Caco-2 (cell line): Measurements from ENCODE around the gene DGKB. TPM values are rescaled to one million over a fixed set of nuclear protein-coding genes. Genes with fewer than 3 reads are reported as not detected.

ENCODE experiments used
- BruUV-seq: library from RNA; stranded (reverse); fragments of 400-500 nt; replicated peaks from 2 replicates; lab custom pipeline; 2021; lab: Mats Ljungman, UMichigan
- CTCF ChIA-PET: fragments of 300-600 bp; sonication (Branson Sonifier 250); formaldehyde crosslinking; loops from one replicate; lab custom pipeline; 2022; ENCODE audit warnings: antibody characterized with exemption; lab: Charles Lee
- POLR2A ChIA-PET: fragments of 300-600 bp; sonication (Branson Sonifier 250); formaldehyde crosslinking; loops from one replicate; lab custom pipeline; 2022; ENCODE audit warnings: antibody characterized with exemption; lab: Charles Lee
- DNase-seq, 2 experiments: peaks; one replicate each; pipeline versions ENCODE4 v3.0.0 to v3.0.0-alpha.2; 2020 to 2022
- H3K27me3 ChIP-seq: replicated peaks from 2 replicates; pipeline ENCODE4 v1.6.0; 2011; ENCODE audit warnings: low read length; ENCODE audit not compliant: control insufficient read depth, insufficient read depth
- H3K36me3 ChIP-seq: 2 replicates; pipeline ENCODE4 v1.5.1; 2011; ENCODE audit warnings: low read length; ENCODE audit not compliant: control insufficient read depth, insufficient read depth
- H3K4me1 ChIP-seq: fragments of 250-450 bp; sonication (Bioruptor Pico); 2 replicates; pipeline ENCODE4 v1.5.1; 2020; ENCODE audit warnings: mild to moderate bottlenecking
- H3K4me3 ChIP-seq: 2 replicates; pipeline ENCODE4 v1.5.1; 2011; ENCODE audit warnings: low read depth, mild to moderate bottlenecking, control low read depth, low read length
- H3K9me3 ChIP-seq: fragments of 250-450 bp; sonication (Bioruptor Pico); 2 replicates; pipeline ENCODE4 v1.5.1; 2020; ENCODE audit warnings: mild to moderate bottlenecking, moderate library complexity
- H3K27ac Mint-ChIP-seq: one replicate; pipeline ENCODE4 v1.8.0; 2022; ENCODE audit warnings: mixed read lengths; ENCODE audit not compliant: unreplicated experiment
- H3K27me3 Mint-ChIP-seq: one replicate; pipeline ENCODE4 v1.8.0; 2022; ENCODE audit warnings: mixed read lengths; ENCODE audit not compliant: insufficient read depth, unreplicated experiment
- H3K36me3 Mint-ChIP-seq: one replicate; pipeline ENCODE4 v1.8.0; 2022; ENCODE audit warnings: mild to moderate bottlenecking, mixed read lengths; ENCODE audit not compliant: insufficient read depth, unreplicated experiment
- H3K4me1 Mint-ChIP-seq: one replicate; pipeline ENCODE4 v1.8.0; 2022; ENCODE audit warnings: low read depth, mixed read lengths; ENCODE audit not compliant: unreplicated experiment
- H3K4me3 Mint-ChIP-seq: one replicate; pipeline ENCODE4 v1.8.0; 2022; ENCODE audit warnings: mild to moderate bottlenecking, moderate library complexity, mixed read lengths; ENCODE audit not compliant: unreplicated experiment
- H3K9me3 Mint-ChIP-seq: one replicate; pipeline ENCODE4 v1.8.0; 2022; ENCODE audit warnings: mixed read lengths; ENCODE audit not compliant: unreplicated experiment
- CTCF ChIP-seq, 2 experiments: fragments of 200-600 bp in 1 of 2; IDR thresholded peaks; 1 replicate in 1 of 2; 2 replicates in 1 of 2; pipeline versions ENCODE4 v1.5.1 to v1.8.0; 2011 to 2022; ENCODE audit warnings: antibody characterized with exemption in 1 of 2, control low read depth in 1 of 2, inconsistent platforms in 1 of 2, low read depth in 1 of 2, low read length in 1 of 2, mild to moderate bottlenecking in 1 of 2, moderate library complexity in 1 of 2; ENCODE audit not compliant: insufficient read depth in 1 of 2, severe bottlenecking in 1 of 2, unreplicated experiment in 1 of 2
- intact Hi-C: fragments of 100-400 bp; cut with micrococcal nuclease; formaldehyde crosslinking; loops from one replicate; pipeline ENCODE4 v1.10.0; 2022; ENCODE audit not compliant: unreplicated experiment
- total RNA-seq: library from RNA; stranded (reverse); gene quantifications from 2 replicates; pipeline ENCODE4 v1.2.3, GENCODE V29; 2022

DGKB gene
- total RNA-seq, 1 experiment from 2014 or later = 0.39 TPM

GRCh38 chr7:14637968-14638367 lies 264.6 kb downstream of the DGKB start:
- ChIA-PET POLR2A (no interaction called here), CTCF (no interaction called here)
- Histone ChIP-seq H3K9me3 (no peaks in the 10 kb centered on the region), H3K4me3 (no peak overlapping the region), H3K36me3 (no peaks in the 10 kb centered on the region), H3K4me1 (no peaks in the 10 kb centered on the region; the same call in 1 of the 2 replicates), H3K27me3 (no peaks in the 10 kb centered on the region)
- no peaks in the 10 kb centered on the region for H3K27me3 Mint-ChIP-seq
- no peak overlapping the region for H3K4me3 Mint-ChIP-seq
- intact Hi-C loops = no loop called here
- no peak overlapping the region for H3K27ac Mint-ChIP-seq
- no peaks in the 10 kb centered on the region for H3K36me3 Mint-ChIP-seq
- no peak for TF ChIP-seq CTCF (IDR thresholded peaks at IDR 0.05; ENCODE audit: insufficient read depth in 1 of 2, low read depth in 1 of 2, low read length in 1 of 2, severe bottlenecking in 1 of 2, unreplicated experiment in 1 of 2)
- H3K9me3 Mint-ChIP-seq = no peaks in the 10 kb centered on the region
- peaks cover 10% of the 10 kb centered on the region for H3K4me1 Mint-ChIP-seq
- BruUV-seq = no TSS peak
- no peak for DNase-seq

GRCh38 chr7:14635955-14636354 lies 266.6 kb downstream of the DGKB start:
- H3K36me3 ChIP-seq = no peaks in the 10 kb centered on the region
- H3K4me3 ChIP-seq = no peak overlapping the region
- POLR2A ChIA-PET = no interaction called here
- no peaks in the 10 kb centered on the region for H3K9me3 ChIP-seq
- Mint-ChIP-seq H3K27ac (no peak overlapping the region), H3K36me3 (no peaks in the 10 kb centered on the region), H3K27me3 (no peaks in the 10 kb centered on the region), H3K4me1 (peaks cover 10% of the 10 kb centered on the region), H3K9me3 (no peaks in the 10 kb centered on the region), H3K4me3 (no peak overlapping the region)
- H3K4me1 ChIP-seq = no peaks in the 10 kb centered on the region; the same call in 1 of the 2 replicates
- TF ChIP-seq CTCF (IDR thresholded peaks at IDR 0.05; ENCODE audit: insufficient read depth in 1 of 2, low read depth in 1 of 2, low read length in 1 of 2, severe bottlenecking in 1 of 2, unreplicated experiment in 1 of 2) = no peak
- intact Hi-C loops = no loop called here
- no peaks in the 10 kb centered on the region for H3K27me3 ChIP-seq
- DNase-seq = no peak
- CTCF ChIA-PET = no interaction called here
- BruUV-seq = no TSS peak

DNA sequence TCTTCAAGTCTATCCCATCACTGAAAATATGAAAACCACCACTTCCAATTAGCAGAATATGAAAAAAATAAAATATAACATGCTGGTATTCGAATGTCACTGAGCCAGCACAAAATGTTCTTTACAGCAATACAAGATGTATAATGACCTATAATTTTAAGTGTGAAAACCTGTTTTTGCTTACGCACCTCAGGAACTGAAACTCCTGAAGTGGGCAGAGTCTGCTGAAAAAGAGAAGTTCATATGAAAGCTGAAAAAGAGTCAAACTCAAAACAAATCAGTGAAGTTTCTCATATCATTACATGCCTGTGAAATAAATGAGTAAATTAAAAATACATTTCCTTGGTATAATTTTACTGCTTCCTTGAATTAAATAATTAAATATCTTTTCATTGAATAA lies 272.5 kb downstream of the DGKB start:
- CTCF ChIA-PET = no interaction called here
- Mint-ChIP-seq H3K4me3 (no peak overlapping the region), H3K36me3 (no peaks in the 10 kb centered on the region), H3K27me3 (no peaks in the 10 kb centered on the region), H3K9me3 (no peaks in the 10 kb centered on the region), H3K27ac (no peak overlapping the region), H3K4me1 (no peaks in the 10 kb centered on the region)
- Histone ChIP-seq H3K36me3 (no peaks in the 10 kb centered on the region), H3K4me3 (no peak overlapping the region), H3K4me1 (no peaks in the 10 kb centered on the region), H3K9me3 (no peaks in the 10 kb centered on the region), H3K27me3 (no peaks in the 10 kb centered on the region)
- no TSS peak for BruUV-seq
- DNase-seq = no peak
- no peak for TF ChIP-seq CTCF (IDR thresholded peaks at IDR 0.05; ENCODE audit: insufficient read depth in 1 of 2, low read depth in 1 of 2, low read length in 1 of 2, severe bottlenecking in 1 of 2, unreplicated experiment in 1 of 2)
- intact Hi-C loops = no loop called here
- POLR2A ChIA-PET = no interaction called here
